Measurements from ENCODE around the gene GALNT14.

The GALNT14 gene

DNA sequence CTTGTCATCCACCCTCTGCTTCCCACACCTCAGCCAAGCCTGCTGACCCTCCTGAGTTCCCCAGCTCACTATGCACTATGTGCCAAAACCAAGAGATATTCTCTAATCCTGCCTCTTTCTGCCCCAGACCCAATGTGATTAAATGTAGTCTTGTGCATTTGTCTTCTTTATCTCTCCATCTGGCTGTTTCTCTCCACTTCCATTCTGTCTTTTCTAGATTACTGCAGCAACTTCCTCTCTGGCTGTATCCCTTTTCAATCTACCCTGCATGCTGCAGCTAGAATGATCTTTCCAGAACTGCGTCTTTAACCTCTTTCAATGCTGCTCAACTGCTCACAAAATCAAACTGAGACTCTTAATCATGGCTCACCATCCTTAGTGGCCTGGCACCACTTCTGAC is 164.1 kb downstream of the GALNT14 start:
- no peak for DNase-seq (ENCODE audit: low read depth in 2 of 2)

- DNase-seq (ENCODE audit: low read depth in 2 of 2), result no peak
These were observed 166.8 kb downstream of the GALNT14 start for GRCh38 chr2:30971231-30972025.

GRCh38 chr2:30968660-30969397 is 169.4 kb downstream of the GALNT14 start:
- no peak for DNase-seq (ENCODE audit: low read depth in 2 of 2)

- no peak for DNase-seq (ENCODE audit: low read depth in 2 of 2)
These were observed 171.5 kb downstream of the GALNT14 start for GRCh38 chr2:30966786-30967185.

DNA sequence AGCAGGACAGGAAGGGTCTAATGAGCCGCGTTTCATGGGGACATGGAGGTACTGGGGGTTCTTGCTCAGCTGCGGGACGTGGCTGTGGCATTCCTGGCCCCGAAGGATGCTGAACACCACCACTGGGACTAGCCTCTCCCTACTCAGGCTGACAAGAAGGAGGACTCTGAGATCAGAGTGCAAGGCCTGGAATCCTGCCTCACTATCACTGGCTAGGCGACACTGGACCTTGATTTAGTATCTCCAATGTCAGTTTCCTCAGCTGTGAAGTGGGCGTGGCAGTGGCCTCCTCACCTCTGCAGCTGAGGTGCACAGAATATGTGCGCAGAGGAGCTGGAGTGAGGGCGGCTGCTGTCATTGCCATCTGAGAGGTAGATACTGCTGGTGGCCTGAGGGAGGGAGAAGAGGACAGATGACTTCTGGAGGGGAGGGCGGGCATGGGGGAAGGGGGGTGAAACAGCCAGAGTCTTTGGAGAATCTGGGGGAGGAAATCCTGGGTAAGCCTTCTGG is 173.2 kb downstream of the GALNT14 start:
- no peak for DNase-seq (ENCODE audit: low read depth in 2 of 2)

- DNase-seq (ENCODE audit: low read depth in 2 of 2), result no peak
These were observed 173.8 kb downstream of the GALNT14 start for GRCh38 chr2:30964334-30965005.

GRCh38 chr2:30963184-30963583 is 175.1 kb downstream of the GALNT14 start:
- no peak for DNase-seq (ENCODE audit: low read depth in 2 of 2)

DNA sequence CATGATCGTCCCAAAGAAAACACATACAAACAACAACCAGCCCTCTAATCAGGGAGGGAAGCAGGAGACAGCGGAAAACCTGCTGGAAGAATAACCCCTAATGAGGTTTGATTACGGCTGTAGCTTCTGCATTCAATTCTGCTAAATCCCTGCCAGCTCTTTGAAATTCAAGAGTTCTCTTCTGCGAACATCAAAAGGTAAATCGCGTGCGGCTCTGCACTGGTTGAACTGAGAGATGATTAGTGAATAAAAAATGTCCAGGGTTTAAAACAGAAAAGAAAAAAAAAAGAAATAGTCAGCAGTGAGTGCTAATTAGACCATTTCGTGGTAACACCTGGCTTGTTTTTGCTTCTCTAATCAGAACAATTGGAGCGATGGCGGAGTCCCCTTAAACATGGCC is 178.0 kb downstream of the GALNT14 start:
- DNase-seq (ENCODE audit: low read depth in 2 of 2), result no peak

DNA sequence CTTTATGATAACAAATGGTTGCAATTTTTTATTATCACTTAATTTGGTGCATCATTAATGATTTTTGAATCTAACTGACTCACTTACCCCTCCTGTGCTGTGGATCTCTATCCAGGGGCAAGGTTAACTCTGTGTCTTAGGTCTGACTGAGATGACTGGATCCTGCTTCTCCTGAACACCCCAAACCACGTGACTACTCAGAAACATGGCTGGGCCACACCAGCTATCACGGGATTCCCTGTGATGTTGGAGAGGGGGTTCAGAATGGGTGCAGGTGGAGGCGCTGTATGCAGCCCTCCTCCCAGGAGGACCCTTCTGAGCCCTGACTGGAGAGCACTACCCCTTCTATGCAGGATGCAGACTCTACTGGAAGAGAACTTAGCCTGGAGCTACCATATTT is 178.6 kb downstream of the GALNT14 start:
- DNase-seq (ENCODE audit: low read depth in 2 of 2), result no peak

DNA sequence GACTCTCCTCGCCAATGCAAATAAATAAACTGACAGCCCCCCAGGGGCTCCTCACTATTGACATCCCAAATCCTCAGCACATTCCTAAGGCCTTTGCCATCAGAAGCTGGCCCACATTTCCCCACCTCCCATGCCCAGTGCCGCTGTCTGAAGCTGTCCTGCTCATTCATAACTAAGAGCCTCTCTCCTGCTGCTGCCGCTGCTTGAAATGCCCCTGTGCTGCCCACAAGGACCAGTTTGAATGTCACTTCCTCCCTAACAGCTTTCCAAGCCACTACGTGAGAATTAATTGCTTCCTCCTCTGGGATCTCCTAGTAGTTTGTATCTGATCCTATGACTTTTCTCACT is 179.3 kb downstream of the GALNT14 start:
- DNase-seq (ENCODE audit: low read depth in 2 of 2), result no peak

- DNase-seq (ENCODE audit: low read depth in 2 of 2), result no peak
These were observed 179.9 kb downstream of the GALNT14 start for GRCh38 chr2:30958193-30958917.

GRCh38 chr2:30957591-30957990 is 180.6 kb downstream of the GALNT14 start:
- no peak for DNase-seq (ENCODE audit: low read depth in 2 of 2)

DNA sequence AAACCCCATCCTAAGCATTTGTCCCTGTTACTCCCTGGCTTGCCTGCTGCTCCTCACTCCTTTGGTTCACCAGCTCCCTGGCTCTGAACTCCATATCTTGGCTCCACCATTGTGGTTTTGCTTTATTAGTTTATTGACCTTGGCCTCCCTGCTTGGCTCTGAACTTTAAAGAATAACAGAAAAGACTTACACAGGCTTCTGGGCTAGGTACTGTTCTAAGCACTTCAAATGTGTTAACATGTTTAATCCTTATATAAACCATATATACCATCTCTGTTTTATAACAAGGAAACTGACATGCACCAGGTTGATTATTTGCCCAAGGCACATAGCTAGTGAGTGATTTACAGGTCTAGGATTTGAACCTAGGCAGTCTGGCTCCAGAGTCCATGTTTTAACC is 181.2 kb downstream of the GALNT14 start:
- DNase-seq (ENCODE audit: low read depth in 2 of 2), result no peak

DNA sequence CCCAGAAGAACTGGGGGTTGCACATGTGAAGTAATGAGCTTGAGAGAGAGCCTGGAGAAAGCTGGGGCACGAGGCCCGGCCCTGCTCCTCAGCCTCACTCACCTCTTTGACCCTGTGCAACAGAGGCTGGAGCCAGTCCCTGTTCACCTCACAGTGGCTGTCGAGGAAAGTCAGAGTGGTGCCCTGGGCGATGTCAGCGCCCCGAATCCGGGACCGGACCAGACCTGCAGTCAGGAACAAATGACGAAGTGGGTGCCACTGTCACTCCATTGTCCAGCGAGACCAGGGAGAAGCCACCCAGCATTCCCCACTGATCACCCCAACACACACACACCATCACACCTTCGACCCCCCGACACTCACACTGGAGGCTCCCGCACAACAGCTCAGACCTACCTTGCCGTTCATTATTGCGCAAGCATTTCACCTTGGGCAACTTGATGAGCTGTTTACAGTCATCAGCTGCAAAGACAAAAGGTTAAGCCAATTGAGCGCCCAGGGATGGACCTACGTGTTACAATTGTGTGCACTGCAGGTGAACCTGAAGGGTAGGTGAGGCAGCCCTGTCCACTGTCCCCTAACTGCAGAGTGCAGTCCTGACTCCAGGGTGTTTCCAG is 182.6 kb downstream of the GALNT14 start:
- no peak for DNase-seq (ENCODE audit: low read depth in 2 of 2)

- DNase-seq (ENCODE audit: low read depth in 2 of 2), result no peak
These were observed 187.9 kb downstream of the GALNT14 start for GRCh38 chr2:30950339-30950738.

DNA sequence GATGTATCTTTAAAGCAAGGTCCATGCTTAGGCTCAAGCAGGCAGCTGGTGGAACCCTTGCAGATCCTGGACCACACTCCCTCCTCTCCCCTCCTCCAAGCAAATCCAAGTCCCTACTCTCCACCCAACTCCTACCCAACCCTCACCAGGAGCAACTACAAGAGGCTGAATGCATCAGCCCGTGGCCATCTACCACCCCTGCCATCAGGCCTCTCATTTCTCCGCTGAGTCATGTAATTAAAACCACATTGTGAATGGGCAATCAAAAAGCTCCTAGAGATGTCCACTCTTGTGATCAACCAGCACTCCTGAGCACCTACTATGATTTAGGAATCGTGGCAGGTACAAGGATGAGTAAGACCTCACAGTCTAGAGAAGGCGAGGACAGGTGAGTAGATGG is 188.8 kb downstream of the GALNT14 start:
- no peak for DNase-seq (ENCODE audit: low read depth in 2 of 2)

- no peak for DNase-seq (ENCODE audit: low read depth in 2 of 2)
These were observed 189.4 kb downstream of the GALNT14 start for GRCh38 chr2:30948857-30949256.

GRCh38 chr2:30948130-30948529 is 190.1 kb downstream of the GALNT14 start:
- no peak for DNase-seq (ENCODE audit: low read depth in 2 of 2)

GRCh38 chr2:30947686-30948085 is 190.6 kb downstream of the GALNT14 start:
- no peak for DNase-seq (ENCODE audit: low read depth in 2 of 2)

- no peak for DNase-seq (ENCODE audit: low read depth in 2 of 2)
These were observed 195.8 kb downstream of the GALNT14 start for GRCh38 chr2:30942419-30942818.

- no peak for DNase-seq (ENCODE audit: low read depth in 2 of 2)
These were observed 197.4 kb downstream of the GALNT14 start for GRCh38 chr2:30940839-30941238.

DNA sequence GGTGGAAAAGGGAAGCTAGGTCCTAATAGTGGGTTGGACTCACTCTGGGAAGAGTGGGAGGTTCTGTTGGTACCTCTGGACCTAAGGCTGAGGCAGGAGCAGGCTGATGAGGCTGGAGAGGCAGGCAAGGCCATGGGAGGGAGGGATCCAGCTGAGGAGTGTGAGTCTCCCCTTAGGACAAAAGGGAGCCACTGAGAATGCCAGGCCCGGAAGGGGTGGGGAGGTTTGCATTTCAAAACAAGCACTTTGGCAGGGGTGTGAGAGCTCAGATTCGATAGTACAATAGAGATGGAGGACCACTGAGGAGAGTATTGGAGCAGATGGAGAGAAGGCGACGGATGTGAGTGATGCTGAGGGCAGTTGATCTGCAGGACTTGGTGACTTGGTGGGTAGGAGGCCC is 198.9 kb downstream of the GALNT14 start:
- no peak for DNase-seq (ENCODE audit: low read depth in 2 of 2)

Measured in stimulated activated CD8-positive, alpha-beta memory T cell treated with anti-CD3 and anti-CD28 coated beads, Interleukin-7, amount 100 ng/mL, for 4 hours (primary cell).